GM23248 (cell line): ENCODE results near the gene TPR.

Experiments
- EZH2 ChIP-seq: fragments of 200-600 bp; sonication (generic); IDR thresholded peaks from 2 replicates; pipeline ENCODE4 v1.6.1; 2018; ENCODE audit warnings: antibody characterized with exemption, mild to moderate bottlenecking; ENCODE audit not compliant: insufficient read depth, poor library complexity, severe bottlenecking
- EZH2phosphoT487 ChIP-seq: fragments of 200-600 bp; sonication (generic); IDR thresholded peaks from 2 replicates; pipeline ENCODE4 v1.6.1; 2018; ENCODE audit warnings: antibody characterized with exemption, moderate library complexity, mild to moderate bottlenecking, low read depth; ENCODE audit not compliant: insufficient read depth

DNA sequence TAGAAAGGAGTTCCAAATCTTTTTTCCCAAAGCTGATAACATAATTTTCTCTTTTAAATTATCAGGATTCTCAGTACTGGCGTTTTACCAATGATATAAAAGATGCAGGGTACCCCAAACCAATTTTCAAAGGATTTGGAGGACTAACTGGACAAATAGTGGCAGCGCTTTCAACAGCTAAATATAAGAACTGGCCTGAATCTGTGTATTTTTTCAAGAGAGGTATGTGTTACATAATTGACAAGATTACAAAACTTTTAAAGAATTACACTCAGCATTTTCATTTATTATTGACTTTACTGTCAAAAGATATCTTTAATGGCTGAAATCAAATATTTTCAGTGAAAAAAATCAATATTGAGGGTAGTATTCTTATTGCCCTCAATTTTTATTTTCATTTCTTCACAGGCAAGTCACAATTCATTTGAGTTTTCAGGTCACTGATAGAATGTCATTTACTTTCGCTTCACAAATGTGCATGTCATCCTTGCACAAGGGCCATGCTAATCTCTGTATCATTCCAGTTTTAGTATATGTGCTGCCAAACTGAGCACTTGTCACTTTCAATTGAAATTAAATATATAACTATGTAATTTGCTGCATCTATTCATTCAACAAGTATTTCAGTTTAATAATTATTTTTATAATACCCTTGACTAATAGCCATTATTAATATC, 63.5 kb downstream of the TPR start:
- no peak for TF ChIP-seq EZH2phosphoT487
- TF ChIP-seq EZH2, result no peak
